NCI-H146 treated with DMSO at 0.1 percent for 48 hours (cell line): Measurements from ENCODE around the gene PET100.
"Not testable (repeated sequence)": the region's sequence is repeated elsewhere in the genome, so short reads cannot be mapped to it uniquely, and the experiment has no call there.

ENCODE experiments used
- DNase-seq: peaks from one replicate; lab custom pipeline; 2025; ENCODE audit not compliant: unreplicated experiment; lab: John Stamatoyannopoulos, UW

Gene PET100

GRCh38 chr19:7633698-7634097 is 4.1 kb downstream of the PET100 start, which contains the start of gene PCP2:
PCP2 (minus strand) TSS chr19:7633719; CDS start chr19:7633457, 262 bp downstream.
- peak; percentile 27 for DNase-seq

GRCh38 chr19:7635670-7636069 is 6.1 kb downstream of the PET100 start:
- no peak for DNase-seq

DNA sequence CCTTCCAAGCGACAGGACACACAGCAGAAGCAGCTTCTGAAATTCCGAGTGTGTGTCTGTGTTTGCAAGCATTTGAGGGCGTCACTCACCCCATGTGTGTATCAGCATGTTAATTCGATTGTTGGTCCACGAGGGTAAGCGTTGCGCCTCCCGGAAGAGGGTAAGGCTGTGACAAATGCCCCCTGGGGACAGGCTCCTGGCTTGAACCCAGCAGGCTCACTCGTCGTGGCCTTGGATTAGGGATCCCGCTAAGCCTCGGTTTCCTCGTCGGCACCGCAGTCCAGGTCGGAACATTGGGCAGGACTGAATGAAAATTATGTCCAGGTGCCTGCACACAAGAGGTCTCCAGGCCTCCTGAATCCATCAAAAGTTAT is 6.7 kb downstream of the PET100 start:
- no peak for DNase-seq

DNA sequence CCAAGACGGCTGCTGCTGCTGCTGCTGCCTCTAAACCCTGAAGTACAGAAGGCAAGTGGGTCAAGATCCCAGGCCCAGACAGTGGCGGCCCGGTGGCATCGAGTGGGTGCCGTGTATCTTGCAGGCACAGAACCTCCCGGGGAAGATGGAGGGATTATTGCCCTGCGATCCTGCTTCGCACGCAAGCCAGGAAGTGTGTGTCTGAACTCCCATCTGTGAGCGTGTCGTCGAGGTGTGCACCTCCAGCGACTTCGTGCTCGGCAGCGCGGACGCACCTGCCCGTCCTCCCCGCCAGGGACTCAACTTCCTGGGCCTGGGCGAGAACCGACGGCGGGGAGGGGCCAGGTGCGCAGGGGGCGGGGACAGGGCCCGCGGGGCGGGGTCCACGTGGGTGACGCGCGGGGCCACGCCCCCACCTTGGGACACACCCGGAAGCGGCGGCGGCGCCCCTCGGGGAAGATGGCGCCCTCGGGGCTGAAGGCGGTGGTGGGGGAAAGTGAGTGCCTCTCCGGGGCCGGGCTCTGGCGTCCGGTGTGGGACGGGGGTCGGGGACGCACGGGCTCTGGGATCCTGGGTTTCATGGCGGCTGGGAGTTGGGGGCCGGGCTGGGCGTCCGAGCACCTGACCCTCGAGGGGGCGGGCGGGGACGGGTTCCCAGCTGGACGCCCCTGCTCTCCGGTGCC is 7.2 kb downstream of the PET100 start, which contains the start of gene STXBP2:
TSS of gene STXBP2 (plus strand) at position 420 of the 683 bp plus-strand sequence. CDS start at position 460, 40 bp downstream.
- peak; percentile 34 for DNase-seq

- no peak for DNase-seq
Observed at GRCh38 chr19:7637374-7638256, 8.0 kb downstream of the PET100 start.

GRCh38 chr19:7638802-7639465 is 9.3 kb downstream of the PET100 start:
- no peak for DNase-seq

DNA sequence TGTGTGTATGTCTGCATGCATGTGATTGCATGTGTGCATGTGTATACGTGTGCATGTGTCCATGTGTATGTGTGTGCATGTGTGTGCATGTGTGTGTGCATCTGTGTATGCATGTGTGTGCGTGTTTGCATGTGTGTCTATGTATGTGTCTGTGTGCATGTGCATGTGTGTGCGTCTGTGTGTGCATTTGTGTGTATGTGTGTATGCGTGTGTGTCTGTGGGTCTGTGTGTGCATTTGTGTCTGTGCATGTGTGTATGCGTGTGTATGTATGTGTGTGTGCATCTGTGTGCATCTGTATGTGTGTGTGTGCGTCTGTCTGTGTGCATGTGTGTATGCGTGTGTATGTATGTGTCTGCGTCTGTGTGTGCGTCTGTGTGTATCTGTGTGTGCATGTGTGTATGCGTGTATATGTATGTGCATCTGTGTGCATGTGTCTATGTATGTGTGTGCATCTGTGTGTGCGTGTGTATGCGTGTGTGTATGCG is 10.3 kb downstream of the PET100 start:
- DNase-seq, result no peak

DNA sequence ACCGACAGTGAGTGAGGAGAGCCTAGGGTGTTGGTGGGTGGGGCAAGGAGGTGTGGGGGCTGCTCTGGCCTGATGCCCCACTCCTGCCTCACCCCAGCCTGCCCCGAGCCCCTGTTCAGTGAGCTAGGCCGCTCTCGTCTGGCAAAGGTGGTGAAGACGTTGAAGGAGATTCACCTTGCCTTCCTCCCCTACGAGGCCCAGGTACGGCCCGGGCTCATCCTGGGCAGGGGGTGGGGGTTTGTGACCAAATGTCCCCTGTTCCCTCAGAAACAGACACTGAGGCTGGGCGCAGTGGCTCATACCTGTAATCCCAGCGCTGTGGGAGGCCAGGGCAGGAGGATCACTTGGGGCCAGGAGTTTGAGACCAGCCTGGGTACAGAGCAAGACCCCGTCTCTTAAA is 11.2 kb downstream of the PET100 start:
- no peak for DNase-seq

DNA sequence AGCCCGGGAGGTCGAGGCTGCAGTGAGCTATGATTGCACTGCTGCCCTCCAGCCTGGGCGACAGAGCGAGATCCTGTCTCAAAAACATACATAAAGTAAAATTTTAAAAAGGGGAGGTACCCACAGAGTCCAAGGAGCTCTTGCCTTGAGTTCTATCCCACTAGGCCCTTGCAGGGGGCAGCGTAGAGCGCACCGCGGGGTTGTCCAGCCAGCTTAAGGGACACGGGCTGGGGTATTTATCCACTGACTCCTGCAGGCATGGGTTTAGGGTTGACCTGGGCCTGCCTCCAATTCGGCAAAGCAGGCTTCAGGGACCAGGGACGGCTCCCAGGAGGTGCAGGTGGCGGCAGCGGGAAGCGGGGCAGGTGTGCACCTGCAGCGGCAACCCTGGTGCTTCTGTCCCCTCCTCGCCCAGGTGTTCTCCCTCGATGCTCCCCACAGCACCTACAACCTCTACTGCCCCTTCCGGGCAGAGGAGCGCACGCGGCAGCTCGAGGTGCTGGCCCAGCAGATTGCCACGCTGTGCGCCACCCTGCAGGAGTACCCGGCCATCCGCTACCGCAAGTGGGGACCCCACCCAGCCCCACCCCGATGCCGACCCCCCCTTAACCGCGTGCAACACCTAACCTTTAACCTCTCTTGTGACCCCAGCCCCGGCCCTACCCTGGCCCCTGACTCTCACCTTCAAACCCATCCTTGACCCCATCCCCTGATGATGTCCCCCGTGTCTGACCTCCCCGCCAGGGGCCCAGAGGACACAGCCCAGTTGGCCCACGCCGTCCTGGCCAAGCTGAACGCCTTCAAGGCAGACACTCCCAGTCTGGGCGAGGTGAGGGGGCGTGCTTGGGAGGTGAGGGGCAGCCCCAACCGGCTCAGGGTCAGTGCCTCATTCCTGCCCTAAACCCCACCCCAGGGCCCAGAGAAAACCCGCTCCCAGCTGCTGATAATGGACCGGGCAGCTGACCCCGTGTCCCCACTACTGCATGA is 12.0 kb downstream of the PET100 start:
- DNase-seq, result no peak

DNA sequence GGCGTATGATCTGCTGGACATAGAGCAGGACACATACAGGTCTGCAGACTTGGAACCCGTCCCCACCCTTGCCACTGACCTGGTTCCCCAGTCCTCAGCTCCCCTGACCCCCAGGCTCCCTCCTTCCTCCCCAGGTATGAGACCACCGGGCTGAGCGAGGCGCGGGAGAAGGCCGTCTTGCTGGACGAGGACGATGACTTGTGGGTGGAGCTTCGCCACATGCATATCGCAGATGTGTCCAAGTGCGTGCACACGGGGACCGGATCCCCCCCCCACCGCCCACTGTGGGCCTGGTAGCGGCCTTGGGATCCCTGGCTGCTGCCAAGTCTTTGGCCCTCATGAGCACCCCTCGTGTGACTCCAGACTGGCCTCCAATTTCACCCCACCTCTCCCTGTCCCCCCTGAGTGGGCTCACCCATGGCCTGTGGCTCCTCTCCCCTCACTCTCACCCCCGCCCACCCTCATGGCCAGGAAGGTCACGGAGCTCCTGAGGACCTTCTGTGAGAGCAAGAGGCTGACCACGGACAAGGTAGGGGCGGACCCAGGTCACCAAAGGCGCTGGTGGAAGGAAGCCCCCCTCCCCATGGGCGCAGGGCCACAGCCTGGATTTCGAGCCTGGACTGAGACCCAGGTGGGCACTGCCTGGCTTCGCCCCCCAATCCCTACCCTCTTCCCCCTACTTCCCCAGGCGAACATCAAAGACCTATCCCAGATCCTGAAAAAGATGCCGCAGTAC is 12.9 kb downstream of the PET100 start:
- no peak for DNase-seq

DNA sequence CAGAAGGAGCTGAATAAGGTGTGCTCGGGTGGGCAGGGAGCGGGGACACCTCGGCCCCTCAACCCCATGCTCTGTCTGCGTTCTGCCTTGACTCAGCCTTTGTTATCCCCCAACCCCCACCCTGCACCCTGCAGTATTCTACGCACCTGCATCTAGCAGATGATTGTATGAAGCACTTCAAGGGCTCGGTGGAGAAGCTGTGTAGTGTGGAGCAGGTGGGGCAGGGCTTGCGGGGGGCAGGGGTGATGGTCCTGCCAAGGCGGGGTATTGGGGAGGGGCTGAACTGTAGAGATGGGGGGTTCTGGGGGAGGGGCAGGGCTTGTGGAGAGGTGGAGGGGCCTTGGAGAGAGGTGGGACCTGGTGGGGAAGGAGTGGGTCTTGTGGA is 13.4 kb downstream of the PET100 start:
- no peak for DNase-seq

DNA sequence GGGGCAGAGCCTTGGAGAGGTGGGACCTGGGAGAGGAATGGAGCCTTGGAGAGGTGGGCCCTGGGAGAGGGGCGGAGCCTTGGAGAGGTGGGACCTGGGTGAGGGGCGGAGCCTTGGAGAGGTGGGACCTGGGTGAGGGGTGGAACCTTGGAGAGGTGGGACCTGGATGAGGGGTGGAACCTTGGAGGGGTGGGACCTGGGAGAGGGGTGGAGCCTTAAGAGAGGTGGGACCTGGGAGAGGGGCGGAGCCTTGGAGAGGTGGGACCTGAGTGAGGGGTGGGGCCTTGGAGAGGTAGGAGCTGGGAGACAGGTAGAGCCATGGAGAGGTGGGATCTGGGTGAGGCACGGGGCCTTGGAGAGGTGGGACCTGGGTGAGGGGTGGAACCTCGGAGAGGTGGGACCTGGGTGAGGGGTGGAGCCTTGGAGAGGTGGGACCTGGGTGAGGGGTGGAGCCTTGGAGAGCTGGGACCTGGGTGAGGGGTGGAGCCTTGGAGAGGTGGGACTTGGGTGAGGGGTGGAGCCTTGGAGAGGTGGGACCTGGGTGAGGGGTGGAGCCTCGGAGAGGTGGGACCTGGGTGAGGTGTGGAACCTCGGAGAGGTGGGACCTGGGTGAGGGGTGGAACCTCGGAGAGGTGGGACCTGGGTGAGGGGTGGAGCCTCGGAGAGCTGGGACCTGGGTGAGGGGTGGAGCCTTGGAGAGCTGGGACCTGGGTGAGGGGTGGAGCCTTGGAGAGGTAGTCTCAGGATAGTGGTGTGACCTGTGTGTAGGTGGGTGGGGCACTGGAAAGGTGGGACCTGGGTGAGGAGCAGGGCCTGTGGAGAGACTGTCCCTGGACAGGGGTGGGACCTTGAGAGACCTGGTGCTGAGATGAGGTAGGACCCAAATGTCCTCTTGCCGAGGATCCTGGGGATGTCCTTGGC is 14.3 kb downstream of the PET100 start:
- DNase-seq, result not testable (repeated sequence)

GRCh38 chr19:7644550-7644877 is 14.9 kb downstream of the PET100 start:
- no peak for DNase-seq

DNA sequence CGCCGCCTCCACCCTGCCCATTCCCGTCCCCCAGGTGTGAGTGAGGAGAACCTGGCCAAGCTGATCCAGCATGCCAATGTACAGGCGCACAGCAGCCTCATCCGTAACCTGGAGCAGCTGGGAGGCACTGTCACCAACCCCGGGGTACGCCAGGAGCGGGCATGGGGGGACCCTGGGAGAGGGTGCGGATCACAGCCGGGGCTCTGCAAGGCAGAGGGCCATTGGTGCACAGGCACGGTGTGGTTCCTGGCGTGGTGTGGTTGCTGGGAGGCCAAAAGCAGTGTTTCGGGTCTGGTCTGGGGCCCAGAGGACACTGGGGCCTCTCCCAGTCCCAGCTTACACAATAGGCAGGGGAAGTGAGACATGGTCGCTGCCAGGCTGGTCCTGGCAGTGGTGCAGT is 15.6 kb downstream of the PET100 start:
- no peak for DNase-seq

- no peak for DNase-seq
Observed at GRCh38 chr19:7645656-7646425, 16.2 kb downstream of the PET100 start.

DNA sequence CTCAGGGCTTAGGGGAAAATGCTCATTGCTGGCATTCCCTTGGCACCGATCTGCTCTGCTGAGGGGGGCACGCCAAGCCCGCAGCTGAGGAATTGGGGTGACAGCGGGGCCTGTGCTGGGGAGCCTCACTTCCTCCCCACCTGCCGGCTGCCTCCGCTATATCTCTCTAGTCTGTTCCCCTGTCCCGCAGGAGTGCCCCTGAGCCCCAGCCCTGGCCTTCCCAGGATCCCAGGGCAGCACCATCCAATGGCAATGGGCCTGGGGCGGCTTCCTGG is 16.8 kb downstream of the PET100 start:
- no peak for DNase-seq

GRCh38 chr19:7647156-7647555 is 17.6 kb downstream of the PET100 start:
- no peak for DNase-seq
